ENCODE data around the gene MGRN1. TPM values are rescaled to one million over a fixed set of nuclear protein-coding genes. Genes with fewer than 3 reads are reported as not detected.

The MGRN1 gene
- total and polyA plus RNA-seq, 2 donors (not counting 1 experiment from before 2014, with no cell fraction given), result 22.7 to 89.2 TPM

GRCh38 chr16:4678596-4678995, 54.0 kb downstream of the MGRN1 start:
- Mint-ChIP-seq H3K4me1 (no peaks in the 10 kb centered on the region), H3K4me3 (no peak overlapping the region), H3K9me3 (ENCODE audit: insufficient read depth) (no peaks in the 10 kb centered on the region), H3K27me3 (no peaks in the 10 kb centered on the region), H3K27ac (no peak overlapping the region)
- DNase-seq, result no peak
- no peak for ATAC-seq (ENCODE audit: low read depth)
- H3K27me3 ChIP-seq (replicated peaks in 1 of 4; ENCODE audit: control extremely low read depth in 1 of 4, control insufficient read depth in 3 of 4, insufficient read depth in 4 of 4, low read length in 3 of 4), result no peaks in the 10 kb centered on the region
- peaks cover 10% of the 10 kb centered on the region for H3K79me2 ChIP-seq (ENCODE audit: control insufficient read depth, insufficient read depth, low read length)
- TF ChIP-seq CTCF (IDR thresholded peaks at IDR 0.05) (no peak), EZH2 (IDR thresholded peaks at IDR 0.05; ENCODE audit: borderline replicate concordance, insufficient read depth, low read depth, low read length, poor library complexity, severe bottlenecking) (no peak)
- CTCF ChIA-PET, result no interaction called here
- POLR2A ChIA-PET, result no interaction called here
- no peak overlapping the region for H3K9ac ChIP-seq (ENCODE audit: low read length)
- WGBS (ENCODE audit: insufficient coverage), result 96% methylated on average over 4 of the region's 6 CpGs
- intact Hi-C loops (cut with micrococcal nuclease), result no loop called here
- no peak overlapping the region for H3K4me2 ChIP-seq (replicated peaks; ENCODE audit: low read depth, low read length, poor library complexity, severe bottlenecking)
- H4K20me1 ChIP-seq (ENCODE audit: control insufficient read depth, insufficient read depth, low read length, poor library complexity, severe bottlenecking), result peaks cover 25% of the 10 kb centered on the region
- H3K36me3 ChIP-seq (replicated peaks in 1 of 2; ENCODE audit: control extremely low read depth in 1 of 2, control insufficient read depth in 1 of 2, extremely low read depth in 1 of 2, insufficient read depth in 2 of 2, low read length in 1 of 2), result peaks cover 0 to 41% of the 10 kb centered on the region in 2 experiments
- no peaks in the 10 kb centered on the region for H3K4me1 ChIP-seq (ENCODE audit: control insufficient read depth in 2 of 2, insufficient read depth in 2 of 2, low read length in 2 of 2)
- no peak overlapping the region for H3K4me3 ChIP-seq (ENCODE audit: control extremely low read depth in 1 of 5, extremely low read depth in 1 of 5, insufficient read depth in 1 of 5, low read depth in 2 of 5, low read length in 4 of 5)
- no peak overlapping the region for H2AFZ ChIP-seq (ENCODE audit: insufficient read depth, low read depth, low read length, poor library complexity, severe bottlenecking)
- H3K27ac ChIP-seq (ENCODE audit: low read length in 2 of 2), result no peak overlapping the region
- no peaks in the 10 kb centered on the region for H3K9me3 ChIP-seq (ENCODE audit: control extremely low read depth in 1 of 3, control insufficient read depth in 2 of 3, insufficient read depth in 1 of 3, low read length in 2 of 3)

- H3K27me3 ChIP-seq (replicated peaks in 1 of 4; ENCODE audit: control extremely low read depth in 1 of 4, control insufficient read depth in 3 of 4, insufficient read depth in 4 of 4, low read length in 3 of 4), result no peaks in the 10 kb centered on the region
- Mint-ChIP-seq H3K27me3 (no peaks in the 10 kb centered on the region), H3K4me1 (no peaks in the 10 kb centered on the region), H3K27ac (no peak overlapping the region), H3K4me3 (no peak overlapping the region), H3K9me3 (ENCODE audit: insufficient read depth) (no peaks in the 10 kb centered on the region)
- no peak overlapping the region for H3K4me3 ChIP-seq (ENCODE audit: control extremely low read depth in 1 of 5, extremely low read depth in 1 of 5, insufficient read depth in 1 of 5, low read depth in 2 of 5, low read length in 4 of 5)
- no peaks in the 10 kb centered on the region for H3K4me1 ChIP-seq (ENCODE audit: control insufficient read depth in 2 of 2, insufficient read depth in 2 of 2, low read length in 2 of 2)
- H3K36me3 ChIP-seq (replicated peaks in 1 of 2; ENCODE audit: control extremely low read depth in 1 of 2, control insufficient read depth in 1 of 2, extremely low read depth in 1 of 2, insufficient read depth in 2 of 2, low read length in 1 of 2), result peaks cover 0 to 47% of the 10 kb centered on the region in 2 experiments
- peaks cover 25% of the 10 kb centered on the region for H4K20me1 ChIP-seq (ENCODE audit: control insufficient read depth, insufficient read depth, low read length, poor library complexity, severe bottlenecking)
- ChIA-PET CTCF (no interaction called here), POLR2A (no interaction called here)
- ATAC-seq (ENCODE audit: low read depth), result no peak
- intact Hi-C loops (cut with micrococcal nuclease), result no loop called here
- H2AFZ ChIP-seq (ENCODE audit: insufficient read depth, low read depth, low read length, poor library complexity, severe bottlenecking), result no peak overlapping the region
- H3K27ac ChIP-seq (ENCODE audit: low read length in 2 of 2), result no peak overlapping the region
- WGBS (ENCODE audit: insufficient coverage), result 95% methylated on average over 17 of the region's 20 CpGs
- no peak overlapping the region for H3K4me2 ChIP-seq (replicated peaks; ENCODE audit: low read depth, low read length, poor library complexity, severe bottlenecking)
- H3K79me2 ChIP-seq (ENCODE audit: control insufficient read depth, insufficient read depth, low read length), result peaks cover 10% of the 10 kb centered on the region
- no peaks in the 10 kb centered on the region for H3K9me3 ChIP-seq (ENCODE audit: control extremely low read depth in 1 of 3, control insufficient read depth in 2 of 3, insufficient read depth in 1 of 3, low read length in 2 of 3)
- TF ChIP-seq CTCF (IDR thresholded peaks at IDR 0.05) (no peak), EZH2 (IDR thresholded peaks at IDR 0.05; ENCODE audit: borderline replicate concordance, insufficient read depth, low read depth, low read length, poor library complexity, severe bottlenecking) (no peak)
- no peak for DNase-seq
- H3K9ac ChIP-seq (ENCODE audit: low read length), result no peak overlapping the region
Measured at GRCh38 chr16:4679156-4679849, 54.7 kb downstream of the MGRN1 start.

Data from B cell (primary cell).